ENCODE measurements around the gene PDGFD. TPM values are rescaled to one million over a fixed set of nuclear protein-coding genes. Genes with fewer than 3 reads are reported as not detected.

Gene PDGFD
- 3.5 and 4.0 TPM in 2 replicates for total RNA-seq

GRCh38 chr11:104164028-104164520 lies at the start of gene PDGFD:
TSS of gene PDGFD (minus strand) at chr11:104164147.

GRCh38 chr11:104036588-104036987 lies 127.4 kb downstream of the PDGFD start, which contains the start of gene DDI1:
TSS of gene DDI1 (plus strand) at chr11:104036640. CDS start at chr11:104036823, 183 bp downstream.

Other genes starting within 250 kb of the PDGFD start
- gene DDI1, start 127.5 kb downstream of the PDGFD start, total RNA-seq: not detected in 2 replicates

Data from placental epithelial cell (primary cell).